H1 (cell line): ENCODE measurements around the gene DVL3. TPM values are rescaled to one million over a fixed set of nuclear protein-coding genes. Genes with fewer than 3 reads are reported as not detected.

Source experiments
- ASH2L ChIP-seq: fragments of 200-600, 300-600 bp; sonication (generic); IDR thresholded peaks from one replicate; pipeline ENCODE4 v1.7.1; 2017; ENCODE audit warnings: low read length
- CHD7 ChIP-seq: fragments of 300-600 bp; sonication (generic); IDR thresholded peaks from 2 replicates; pipeline ENCODE4 v1.7.1; 2012; ENCODE audit warnings: low read length, moderate library complexity, mild to moderate bottlenecking, inconsistent platforms; ENCODE audit not compliant: insufficient replicate concordance
- CREB1 ChIP-seq: IDR thresholded peaks from 2 replicates; pipeline ENCODE4 v1.6.1; 2012; ENCODE audit warnings: inconsistent platforms
- NRF1 ChIP-seq: IDR thresholded peaks from 2 replicates; pipeline ENCODE4 v1.6.1; 2011; ENCODE audit warnings: mild to moderate bottlenecking, low read depth, low read length, improper control_type of control experiment
- POLR2AphosphoS5 ChIP-seq: IDR thresholded peaks from 2 replicates; pipeline ENCODE4 v1.6.1; 2011; ENCODE audit warnings: low read depth, low read length
- SP2 ChIP-seq: IDR thresholded peaks from 2 replicates; pipeline ENCODE4 v1.6.1; 2012; ENCODE audit warnings: mild to moderate bottlenecking, low read length, inconsistent platforms
- TAF7 ChIP-seq: optimal IDR thresholded peaks from 2 replicates; pipeline ENCODE3; 2011; ENCODE audit warnings: low read depth, mild to moderate bottlenecking, inconsistent platforms, low read length, moderate library complexity, borderline replicate concordance
- TEAD4 ChIP-seq: IDR thresholded peaks from 2 replicates; pipeline ENCODE4 v1.6.1; 2012; ENCODE audit warnings: low read depth, low read length, inconsistent platforms, mixed read lengths
- USF2 ChIP-seq: IDR thresholded peaks from 2 replicates; pipeline ENCODE4 v1.6.1; 2011; ENCODE audit warnings: low read length, improper control_type of control experiment
- polyA plus RNA-seq, 7 experiments: library from polyadenylated mRNA; depleted of rRNA in 3 of 7; stranded (reverse) in 5 of 7; unstranded in 2 of 7; fragments of >200 nt in 5 of 7; fragments of 200-250 nt in 2 of 7; gene quantifications; 1 replicate in 5 of 7; 2 replicates in 1 of 7; 4 replicates in 1 of 7; pipeline versions ENCODE4 v1.2.1 to v1.2.3, GENCODE V29; 2011 to 2013; ENCODE audit warnings: missing spikeins in 2 of 7, mixed read lengths in 2 of 7
- total RNA-seq: library from RNA; stranded (reverse); fragmentation: NEBNext Ultra II Directional; extraction: Animal tissue kit (Norgen Biotek cat#: 25700); gene quantifications from 2 replicates; pipeline ENCODE4 v1.2.1, GENCODE V29; 2021

DVL3 gene
- total and polyA plus RNA-seq, 2 of the 8 experiments (the other 6 are each of a cell fraction or from before 2014, with no cell fraction given): 38.5 to 66.6 TPM

GRCh38 chr3:184189421-184189820 is 34.2 kb downstream of the DVL3 start (continued):
- no peak for TF ChIP-seq USF2
- TF ChIP-seq NRF1: no peak
- TF ChIP-seq CREB1: no peak
- no peak for TF ChIP-seq ASH2L
- TF ChIP-seq POLR2AphosphoS5: no peak
- TF ChIP-seq TEAD4: no peak
- TF ChIP-seq TAF7: no peak
- TF ChIP-seq SP2: no peak
- TF ChIP-seq CHD7: no peak
